HUES64 (cell line): ENCODE data around the gene LRRC52.
"Not testable (repeated sequence)": the region's sequence is repeated elsewhere in the genome, so short reads cannot be mapped to it uniquely, and the experiment has no call there.

Experiments
- H3K27ac ChIP-seq: 2 replicates; pipeline ENCODE4 v1.7.0; 2013; ENCODE audit warnings: low read depth, low read length, inconsistent platforms
- H3K27me3 ChIP-seq: 2 replicates; pipeline ENCODE4 v1.6.1; 2013; ENCODE audit warnings: mild to moderate bottlenecking, low read length; ENCODE audit not compliant: insufficient read depth
- H3K36me3 ChIP-seq: 2 replicates; pipeline ENCODE4 v1.6.1; 2013; ENCODE audit warnings: mild to moderate bottlenecking, low read length; ENCODE audit not compliant: insufficient read depth
- H3K4me1 ChIP-seq: 2 replicates; pipeline ENCODE4 v1.6.1; 2013; ENCODE audit warnings: mild to moderate bottlenecking, low read length, moderate library complexity; ENCODE audit not compliant: insufficient read depth
- H3K4me3 ChIP-seq: 2 replicates; pipeline ENCODE4 v1.5.1; 2013; ENCODE audit warnings: mild to moderate bottlenecking, low read length, moderate library complexity
- H3K9ac ChIP-seq: 2 replicates; pipeline ENCODE4 v1.6.1; 2013; ENCODE audit warnings: mild to moderate bottlenecking, low read depth, low read length
- H3K9me3 ChIP-seq: 2 replicates; pipeline ENCODE4 v1.6.1; 2013; ENCODE audit warnings: low read depth, low read length; ENCODE audit not compliant: insufficient read depth
- WGBS: fragments of 150-250, 120-280 bp; methylation state at CpG from one replicate; pipeline ENCODE4 v1.1.7; 2013; ENCODE audit warnings: missing lambda C conversion rate; 5-methylcytosine and 5-hydroxymethylcytosine counted together

The LRRC52 gene

GRCh38 chr1:165586398-165586797 lies 42.6 kb downstream of the LRRC52 start:
- Histone ChIP-seq H3K4me3 (no peak overlapping the region), H3K9me3 (no peaks in the 10 kb centered on the region), H3K36me3 (no peaks in the 10 kb centered on the region), H3K27me3 (no peaks in the 10 kb centered on the region; the same call in 1 of the 2 replicates), H3K4me1 (peaks cover 7% of the 10 kb centered on the region), H3K9ac (no peak overlapping the region), H3K27ac (no peak overlapping the region)
- WGBS = 59% methylated on average over 3 of the region's 3 CpGs

- H3K9me3 ChIP-seq, H3K27me3 ChIP-seq, H3K9ac ChIP-seq, H3K27ac ChIP-seq, H3K4me1 ChIP-seq, H3K36me3 ChIP-seq, H3K4me3 ChIP-seq: not testable (repeated sequence)
- WGBS = 83% methylated on average over 2 of the region's 4 CpGs
Observed at GRCh38 chr1:165591391-165591790, 47.6 kb downstream of the LRRC52 start.

GRCh38 chr1:165592945-165593823 lies 49.4 kb downstream of the LRRC52 start:
- peaks cover 7% of the 10 kb centered on the region for H3K27me3 ChIP-seq
- no peak overlapping the region for H3K4me3 ChIP-seq
- 12% methylated on average over 10 of the region's 10 CpGs for WGBS
- no peaks in the 10 kb centered on the region for H3K9me3 ChIP-seq
- peaks cover 5% of the 10 kb centered on the region; the same call in 1 of the 2 replicates for H3K4me1 ChIP-seq
- no peak overlapping the region for H3K27ac ChIP-seq
- H3K36me3 ChIP-seq = no peaks in the 10 kb centered on the region
- no peak overlapping the region for H3K9ac ChIP-seq

- H3K27me3 ChIP-seq = peaks cover 7% of the 10 kb centered on the region
- H3K27ac ChIP-seq = no peak overlapping the region
- WGBS = 90% methylated on average over 1 of the region's 1 CpG
- no peaks in the 10 kb centered on the region for H3K36me3 ChIP-seq
- H3K9ac ChIP-seq = no peak overlapping the region
- peaks cover 13% of the 10 kb centered on the region for H3K4me1 ChIP-seq
- H3K9me3 ChIP-seq = no peaks in the 10 kb centered on the region
- H3K4me3 ChIP-seq = no peak overlapping the region
Observed at GRCh38 chr1:165595246-165595938, 51.6 kb downstream of the LRRC52 start.

- no peaks in the 10 kb centered on the region for H3K9me3 ChIP-seq
- H3K4me1 ChIP-seq = peaks cover 15% of the 10 kb centered on the region
- peak overlapping the region; percentile 90 for H3K9ac ChIP-seq
- 1% methylated on average over 37 of the region's 38 CpGs for WGBS
- H3K27ac ChIP-seq = peak overlapping the region; percentile 46; the same call in 1 of the 2 replicates
- peak overlapping the region; percentile 87 for H3K4me3 ChIP-seq
- H3K36me3 ChIP-seq = no peaks in the 10 kb centered on the region
- peaks cover 7% of the 10 kb centered on the region for H3K27me3 ChIP-seq
Observed at GRCh38 chr1:165597883-165598675, 54.3 kb downstream of the LRRC52 start.

GRCh38 chr1:165598676-165599059 lies 54.9 kb downstream of the LRRC52 start:
- Histone ChIP-seq H3K9ac (peak overlapping the region; percentile 90), H3K27me3 (peaks cover 7% of the 10 kb centered on the region), H3K9me3 (no peaks in the 10 kb centered on the region), H3K4me1 (peaks cover 15% of the 10 kb centered on the region), H3K36me3 (no peaks in the 10 kb centered on the region), H3K4me3 (peak overlapping the region; percentile 87), H3K27ac (peak overlapping the region; percentile 46; the same call in 1 of the 2 replicates)
- WGBS = 27% methylated on average over 3 of the region's 3 CpGs

- H3K4me1 ChIP-seq = peaks cover 15% of the 10 kb centered on the region
- no peaks in the 10 kb centered on the region for H3K27me3 ChIP-seq
- H3K4me3 ChIP-seq = no peak overlapping the region
- WGBS = 83% methylated on average over 4 of the region's 4 CpGs
- H3K9me3 ChIP-seq = no peaks in the 10 kb centered on the region
- no peak overlapping the region for H3K9ac ChIP-seq
- no peak overlapping the region for H3K27ac ChIP-seq
- H3K36me3 ChIP-seq = no peaks in the 10 kb centered on the region
Observed at GRCh38 chr1:165600793-165601192, 57.0 kb downstream of the LRRC52 start.

GRCh38 chr1:165603810-165604209 lies 60.0 kb downstream of the LRRC52 start:
- Histone ChIP-seq H3K9ac (no peak overlapping the region), H3K36me3 (no peaks in the 10 kb centered on the region), H3K27me3 (no peaks in the 10 kb centered on the region), H3K4me1 (peaks cover 10% of the 10 kb centered on the region), H3K4me3 (no peak overlapping the region), H3K9me3 (no peaks in the 10 kb centered on the region), H3K27ac (no peak overlapping the region)
- 89% methylated on average over 2 of the region's 2 CpGs for WGBS

- Histone ChIP-seq H3K27ac (no peak overlapping the region), H3K9ac (no peak overlapping the region), H3K36me3 (no peaks in the 10 kb centered on the region), H3K9me3 (no peaks in the 10 kb centered on the region), H3K27me3 (no peaks in the 10 kb centered on the region), H3K4me1 (peaks cover 2% of the 10 kb centered on the region; the same call in 1 of the 2 replicates), H3K4me3 (no peak overlapping the region)
- WGBS = 94% methylated on average over 4 of the region's 4 CpGs
Observed at GRCh38 chr1:165605246-165605645, 61.4 kb downstream of the LRRC52 start.

- not testable (repeated sequence) for H3K27me3 ChIP-seq, H3K36me3 ChIP-seq, H3K27ac ChIP-seq, H3K9me3 ChIP-seq, H3K9ac ChIP-seq, H3K4me1 ChIP-seq, H3K4me3 ChIP-seq
- WGBS = 93% methylated on average over 11 of the region's 12 CpGs
Observed at GRCh38 chr1:165606676-165607075, 62.9 kb downstream of the LRRC52 start.

GRCh38 chr1:165610866-165611265 lies 67.1 kb downstream of the LRRC52 start:
- no peak overlapping the region for H3K27ac ChIP-seq
- WGBS = 89% methylated on average over 1 of the region's 1 CpG

More at GRCh38 chr1:165610866-165611265, 67.1 kb downstream of the LRRC52 start:
- Histone ChIP-seq H3K9ac (no peak overlapping the region), H3K9me3 (no peaks in the 10 kb centered on the region), H3K4me1 (0 out of 2 replicates have a peak, but pooled peaks cover 1% of the 10 kb centered on the region), H3K36me3 (no peaks in the 10 kb centered on the region), H3K27me3 (no peaks in the 10 kb centered on the region), H3K4me3 (no peak overlapping the region)
